ENCODE measurements around the gene ARHGAP9. TPM values are rescaled to one million over a fixed set of nuclear protein-coding genes. Genes with fewer than 3 reads are reported as not detected.

The ARHGAP9 gene
- total and polyA plus RNA-seq, 2 of the 4 experiments (the other 2 are of a cell fraction): 0.18 to 0.79 TPM

DNA sequence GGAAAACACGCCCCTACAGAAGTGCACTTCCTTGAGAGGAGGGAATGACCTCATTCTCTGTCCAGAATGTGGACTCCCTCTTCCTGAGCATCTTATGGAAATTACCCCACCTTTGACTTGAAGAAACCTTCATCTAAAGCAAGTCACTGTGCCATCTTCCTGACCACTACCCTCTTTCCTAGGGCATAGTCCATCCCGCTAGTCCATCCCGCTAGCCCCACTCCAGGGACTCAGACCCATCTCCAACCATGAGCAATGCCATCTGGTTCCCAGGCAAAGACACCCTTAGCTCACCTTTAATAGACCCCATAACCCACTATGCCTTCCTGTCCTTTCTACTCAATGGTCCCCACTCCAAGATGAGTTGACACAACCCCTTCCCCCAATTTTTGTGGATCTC lies 29.6 kb downstream of the ARHGAP9 start:
- Histone ChIP-seq H3K9me1 (ENCODE audit: insufficient read depth, low read length) (peaks cover 18% of the 10 kb centered on the region), H3K9ac (ENCODE audit: low read depth, low read length) (no peak overlapping the region), H4K20me1 (ENCODE audit: insufficient read depth, low read length) (no peaks in the 10 kb centered on the region), H3K79me1 (ENCODE audit: low read depth in 1 of 2, low read length in 2 of 2) (peaks cover 0 to 10% of the 10 kb centered on the region in 2 experiments; a peak in 1 of 4 replicates), H3K4me2 (ENCODE audit: low read depth, low read length) (no peak overlapping the region), H3K27ac (ENCODE audit: insufficient read depth, low read length) (no peak overlapping the region), H3K18ac (ENCODE audit: low read depth, low read length) (no peak overlapping the region), H2BK120ac (ENCODE audit: low read depth, low read length) (no peak overlapping the region), H3K9me3 (ENCODE audit: control insufficient read depth, insufficient read depth, low read length) (no peaks in the 10 kb centered on the region), H3K14ac (replicated peaks; ENCODE audit: low read depth, low read length) (no peak overlapping the region), H2BK20ac (ENCODE audit: low read depth, low read length) (no peak overlapping the region), H2AK9ac (replicated peaks; ENCODE audit: low read depth, low read length, poor library complexity) (no peak overlapping the region), H2BK5ac (ENCODE audit: low read depth, low read length, poor library complexity, severe bottlenecking) (no peak overlapping the region), H3K4me3 (ENCODE audit: insufficient read depth, low read depth, low read length) (no peak overlapping the region), H2AK5ac (ENCODE audit: low read depth, low read length) (no peak overlapping the region), H4K5ac (ENCODE audit: low read depth, low read length) (no peak overlapping the region), H3K27me3 (ENCODE audit: control insufficient read depth, insufficient read depth, low read length) (no peaks in the 10 kb centered on the region), H2AFZ (replicated peaks; ENCODE audit: low read length, poor library complexity) (no peak overlapping the region), H3K36me3 (ENCODE audit: control insufficient read depth, insufficient read depth, low read length) (no peaks in the 10 kb centered on the region), H2BK15ac (ENCODE audit: low read depth, low read length) (no peak overlapping the region; the same call in 2 of the 3 replicates), H3K56ac (ENCODE audit: extremely low read depth, insufficient read depth, low read length) (no peak overlapping the region), H4K91ac (ENCODE audit: insufficient read depth, low read depth, low read length) (no peak overlapping the region), H3K4ac (ENCODE audit: low read depth, low read length) (no peak overlapping the region), H3K4me1 (ENCODE audit: control insufficient read depth, insufficient read depth, low read length) (peaks cover 21% of the 10 kb centered on the region), H4K8ac (ENCODE audit: low read depth in 2 of 2, low read length in 2 of 2) (no peak overlapping the region), H3K23ac (ENCODE audit: low read depth, low read length) (no peak overlapping the region)
- CTCF ChIA-PET: no interaction called here
- TF ChIP-seq MXI1 (IDR thresholded peaks at IDR 0.05; ENCODE audit: borderline replicate concordance, low read depth, low read length) (no peak), SMC3 (IDR thresholded peaks at IDR 0.05; ENCODE audit: low read depth, low read length) (no peak)
- no peak for ATAC-seq (ENCODE audit: low read depth)
- no TSS peak for BruUV-seq (replicated peaks)
- intact Hi-C loops (cut with micrococcal nuclease): loop anchor here (5.0 kb wide), 1 partner anchor 78 kb away; no protein-coding TSS in a partner anchor
- dilution Hi-C loops (cut with HindIII; ENCODE audit: low sequenced_read_pairs, unreplicated experiment): no loop called here
- in situ Hi-C loops (cut with MboI; ENCODE audit: low sequenced_read_pairs): loop anchor here (5.0 kb wide), 2 partner anchors 138 to 183 kb away; no protein-coding TSS in a partner anchor
- DNase-seq: no peak
- POLR2A ChIA-PET (ENCODE audit: unreplicated experiment): no interaction called here
- 48% methylated on average over 2 of the region's 3 CpGs; no CpG with 5 or more reads in 1 of the 2 experiments for WGBS, 2 experiments (ENCODE audit: extremely low coverage in 2 of 2, insufficient read length in 1 of 2)
